ENCODE results near the gene ARHGAP27. TPM values are rescaled to one million over a fixed set of nuclear protein-coding genes. Genes with fewer than 3 reads are reported as not detected.

Gene ARHGAP27
- polyA plus RNA-seq, 1 experiment, result 2.3 TPM

DNA sequence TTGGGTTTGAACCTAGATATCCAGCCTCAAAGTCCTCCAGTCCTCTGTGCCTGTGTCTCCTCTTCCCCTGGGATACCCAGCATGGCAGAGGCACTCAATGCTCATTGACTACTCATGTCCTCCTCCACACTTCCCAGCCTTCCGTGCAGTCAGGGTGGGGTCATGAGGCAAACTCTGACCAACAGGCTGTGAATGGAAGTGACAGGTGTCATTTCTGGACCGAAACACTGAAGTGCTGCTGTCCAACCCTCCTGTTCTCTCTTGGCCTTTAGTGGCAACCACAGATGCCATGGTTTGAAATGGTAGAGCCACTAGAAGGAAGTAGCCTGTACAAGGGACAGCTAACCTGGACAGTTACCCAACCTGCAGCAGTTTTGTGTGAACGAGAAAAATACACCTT is 69.2 kb downstream of the ARHGAP27 start:
- no peak overlapping the region for H3K4me3 ChIP-seq (ENCODE audit: low read depth, low read length)
- ChIA-PET CTCF (interaction anchor here (0.7 to 1.3 kb wide), 2 partner anchors 22 to 79 kb away, joined by 3 read pairs; no protein-coding TSS in a partner anchor), POLR2A (no interaction called here)
- TF ChIP-seq, protein P1, sequence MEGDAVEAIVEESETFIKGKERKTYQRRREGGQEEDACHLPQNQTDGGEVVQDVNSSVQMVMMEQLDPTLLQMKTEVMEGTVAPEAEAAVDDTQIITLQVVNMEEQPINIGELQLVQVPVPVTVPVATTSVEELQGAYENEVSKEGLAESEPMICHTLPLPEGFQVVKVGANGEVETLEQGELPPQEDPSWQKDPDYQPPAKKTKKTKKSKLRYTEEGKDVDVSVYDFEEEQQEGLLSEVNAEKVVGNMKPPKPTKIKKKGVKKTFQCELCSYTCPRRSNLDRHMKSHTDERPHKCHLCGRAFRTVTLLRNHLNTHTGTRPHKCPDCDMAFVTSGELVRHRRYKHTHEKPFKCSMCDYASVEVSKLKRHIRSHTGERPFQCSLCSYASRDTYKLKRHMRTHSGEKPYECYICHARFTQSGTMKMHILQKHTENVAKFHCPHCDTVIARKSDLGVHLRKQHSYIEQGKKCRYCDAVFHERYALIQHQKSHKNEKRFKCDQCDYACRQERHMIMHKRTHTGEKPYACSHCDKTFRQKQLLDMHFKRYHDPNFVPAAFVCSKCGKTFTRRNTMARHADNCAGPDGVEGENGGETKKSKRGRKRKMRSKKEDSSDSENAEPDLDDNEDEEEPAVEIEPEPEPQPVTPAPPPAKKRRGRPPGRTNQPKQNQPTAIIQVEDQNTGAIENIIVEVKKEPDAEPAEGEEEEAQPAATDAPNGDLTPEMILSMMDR (IDR thresholded peaks at IDR 0.05; ENCODE audit: insufficient read depth, low read depth, low read length), result no peak
- H3K27me3 ChIP-seq (ENCODE audit: control insufficient read depth, insufficient read depth, low read length), result peaks cover 3% of the 10 kb centered on the region; the same call in 1 of the 2 replicates
- H3K36me3 ChIP-seq (ENCODE audit: control insufficient read depth, insufficient read depth, low read length), result no peaks in the 10 kb centered on the region
- DNase-seq (ENCODE audit: low read depth), result no peak

DNA sequence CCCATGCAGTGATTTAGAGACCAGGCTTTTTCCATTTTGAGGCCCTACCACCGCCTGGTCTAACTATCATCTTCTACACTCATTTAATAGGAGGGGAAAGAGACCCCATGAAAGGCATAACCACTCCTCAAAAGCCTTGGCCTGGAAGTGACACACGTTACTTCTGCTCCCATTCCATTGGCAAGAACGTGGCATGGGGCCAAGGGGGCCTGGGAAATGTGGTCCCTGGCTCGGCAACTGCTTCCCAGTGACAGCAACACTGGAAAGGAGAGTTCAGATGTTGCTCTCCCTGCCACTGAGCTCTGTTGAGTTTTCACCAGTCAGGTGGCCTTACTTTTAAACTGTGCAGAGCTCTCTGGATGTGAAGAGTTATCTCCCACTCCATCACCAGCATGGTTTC is 70.7 kb downstream of the ARHGAP27 start:
- POLR2A ChIA-PET, result no interaction called here

DNA sequence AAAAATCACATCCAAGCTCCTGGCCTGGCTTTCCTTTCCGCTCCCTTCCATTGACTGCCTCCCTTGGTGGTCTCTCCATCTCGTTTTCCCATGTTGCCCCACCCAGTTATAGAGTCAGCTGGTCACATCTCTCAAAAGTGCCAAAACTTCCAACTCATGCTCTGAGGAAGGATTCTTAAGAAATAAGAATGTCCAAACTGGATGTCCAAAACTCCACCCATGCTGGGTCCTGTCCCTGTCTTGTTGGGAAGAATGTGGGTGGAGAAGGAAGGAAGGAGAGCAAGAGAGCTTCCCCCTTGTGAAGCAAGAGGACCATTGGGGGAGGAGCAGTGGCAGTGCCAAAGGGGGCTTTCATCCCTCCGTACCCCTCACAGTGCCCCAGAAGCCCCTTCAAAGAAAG is 71.2 kb downstream of the ARHGAP27 start:
- ChIA-PET CTCF (interaction anchor here (0.6 to 1.3 kb wide), 4 partner anchors 11 to 535 kb away, joined by 3 to 5 read pairs (median 4); partner anchors contain the start of gene ACBD4), POLR2A (no interaction called here)
- no peaks in the 10 kb centered on the region for H3K36me3 ChIP-seq (ENCODE audit: control insufficient read depth, insufficient read depth, low read length)
- TF ChIP-seq, protein P1 (IDR thresholded peaks at IDR 0.05; ENCODE audit: insufficient read depth, low read depth, low read length), result no peak
- H3K27me3 ChIP-seq (ENCODE audit: control insufficient read depth, insufficient read depth, low read length), result peaks cover 3% of the 10 kb centered on the region; the same call in 1 of the 2 replicates
- DNase-seq (ENCODE audit: low read depth), result no peak
- no peak overlapping the region for H3K4me3 ChIP-seq (ENCODE audit: low read depth, low read length)

More for the DNA sequence above, 70.7 kb downstream of the ARHGAP27 start:
- H3K27me3 ChIP-seq (ENCODE audit: control insufficient read depth, insufficient read depth, low read length), result peaks cover 3% of the 10 kb centered on the region; the same call in 1 of the 2 replicates
- CTCF ChIA-PET, result interaction anchor here (0.6 to 1.3 kb wide), 2 partner anchors 84 to 535 kb away, joined by 3 to 5 read pairs; no protein-coding TSS in a partner anchor
- DNase-seq (ENCODE audit: low read depth), result no peak
- H3K36me3 ChIP-seq (ENCODE audit: control insufficient read depth, insufficient read depth, low read length), result no peaks in the 10 kb centered on the region
- TF ChIP-seq, protein P1 (IDR thresholded peaks at IDR 0.05; ENCODE audit: insufficient read depth, low read depth, low read length), result no peak
- H3K4me3 ChIP-seq (ENCODE audit: low read depth, low read length), result no peak overlapping the region

DNA sequence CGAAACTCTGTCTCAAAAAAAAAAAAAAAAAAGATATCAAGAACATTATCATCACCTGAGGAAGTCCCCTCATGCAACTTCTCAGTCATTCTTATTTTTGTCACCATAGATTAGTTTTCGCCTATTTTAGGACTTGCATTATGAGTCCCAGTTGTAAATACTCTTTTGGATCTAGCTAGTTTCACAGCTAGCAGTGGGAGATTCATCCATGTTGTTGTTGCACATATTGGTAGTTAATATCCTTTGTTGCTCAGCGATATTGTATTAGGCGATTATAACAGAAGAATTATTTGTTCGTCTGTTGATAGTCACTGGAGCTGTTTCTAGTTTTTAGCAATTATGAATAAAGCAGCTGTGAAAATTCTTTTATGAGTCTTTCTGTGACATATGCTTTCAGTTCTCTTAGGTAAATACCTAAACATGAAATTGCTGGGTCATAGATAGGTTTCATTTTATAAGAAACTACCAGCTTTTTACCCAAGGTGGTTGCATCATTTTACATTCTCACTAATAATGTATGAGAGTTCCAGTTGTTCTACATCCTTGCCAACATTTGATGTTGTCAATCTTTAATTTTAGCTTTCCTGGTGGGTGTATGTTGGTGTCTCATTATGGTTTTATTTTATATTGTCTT is 75.2 kb downstream of the ARHGAP27 start:
- Histone ChIP-seq H3K36me3 (ENCODE audit: control insufficient read depth, insufficient read depth, low read length) (no peaks in the 10 kb centered on the region), H3K27me3 (ENCODE audit: control insufficient read depth, insufficient read depth, low read length) (no peaks in the 10 kb centered on the region; the same call in 1 of the 2 replicates), H3K4me3 (ENCODE audit: low read depth, low read length) (no peak overlapping the region)
- ChIA-PET POLR2A (no interaction called here), CTCF (no interaction called here)
- no peak for DNase-seq (ENCODE audit: low read depth)
- TF ChIP-seq, protein P1 (IDR thresholded peaks at IDR 0.05; ENCODE audit: insufficient read depth, low read depth, low read length), result no peak

DNA sequence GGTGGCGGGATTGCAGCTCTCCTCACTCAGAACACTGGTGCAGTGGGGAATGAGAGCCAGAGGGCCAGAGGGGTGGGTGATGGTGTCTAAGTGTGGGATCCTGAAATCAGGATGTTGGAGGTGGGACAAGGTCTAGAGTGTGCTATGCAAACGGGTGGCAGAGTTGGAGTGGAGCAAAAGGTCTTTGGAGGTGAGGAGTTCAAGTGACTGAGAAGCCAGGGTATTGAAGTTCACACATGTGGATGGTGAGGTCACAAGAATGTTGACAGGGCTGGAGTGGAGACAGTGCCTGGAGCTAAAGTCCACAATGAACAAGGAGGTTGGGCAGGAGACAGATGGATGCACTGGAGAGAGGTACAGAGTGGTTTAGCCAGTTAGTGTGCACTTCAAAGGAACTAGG is 77.6 kb downstream of the ARHGAP27 start:
- no peak for DNase-seq (ENCODE audit: low read depth)
- Histone ChIP-seq H3K27me3 (ENCODE audit: control insufficient read depth, insufficient read depth, low read length) (no peaks in the 10 kb centered on the region), H3K36me3 (ENCODE audit: control insufficient read depth, insufficient read depth, low read length) (no peaks in the 10 kb centered on the region), H3K4me3 (ENCODE audit: low read depth, low read length) (no peak overlapping the region)
- ChIA-PET POLR2A (interaction anchor here (0.6 kb wide), 1 partner anchor 14 kb away, joined by 5 read pairs; no protein-coding TSS in a partner anchor), CTCF (interaction anchor here (0.5 to 1.8 kb wide), 2 partner anchors 9 to 13 kb away, joined by 3 to 8 read pairs; no protein-coding TSS in a partner anchor)
- TF ChIP-seq, protein P1 (IDR thresholded peaks at IDR 0.05; ENCODE audit: insufficient read depth, low read depth, low read length), result no peak

Data from BJ (cell line).